ENCODE measurements around the gene TMCO5A.
"Not testable (repeated sequence)": the region's sequence is repeated elsewhere in the genome, so short reads cannot be mapped to it uniquely, and the experiment has no call there.

TMCO5A gene

GRCh38 chr15:37934340-37934739 lies at the start of gene TMCO5A:
TSS of gene TMCO5A (plus strand) at chr15:37934640. CDS start at chr15:37936324, 1,684 bp downstream.
- no peak for DNase-seq

GRCh38 chr15:37885651-37886050 lies 48.8 kb upstream of the TMCO5A start:
- DNase-seq, result no peak

GRCh38 chr15:37888356-37888755 lies 46.1 kb upstream of the TMCO5A start:
- DNase-seq, result no peak

- no peak for DNase-seq
These were observed 42.6 kb upstream of the TMCO5A start for GRCh38 chr15:37891766-37892368.

GRCh38 chr15:37893309-37893708 lies 41.1 kb upstream of the TMCO5A start:
- DNase-seq, result no peak

GRCh38 chr15:37898362-37898761 lies 36.1 kb upstream of the TMCO5A start:
- no peak for DNase-seq

- DNase-seq, result no peak
These were observed 33.9 kb upstream of the TMCO5A start for GRCh38 chr15:37900326-37901221.

GRCh38 chr15:37902126-37902525 lies 32.3 kb upstream of the TMCO5A start:
- DNase-seq, result no peak

- DNase-seq, result no peak
These were observed 30.4 kb upstream of the TMCO5A start for GRCh38 chr15:37903919-37904625.

- DNase-seq, result no peak
These were observed 27.3 kb upstream of the TMCO5A start for GRCh38 chr15:37907136-37907535.

- DNase-seq, result no peak
These were observed 12.7 kb upstream of the TMCO5A start for GRCh38 chr15:37921527-37922385.

- no peak for DNase-seq
These were observed 8.3 kb upstream of the TMCO5A start for GRCh38 chr15:37926136-37926535.

- DNase-seq, result no peak
These were observed 5.2 kb upstream of the TMCO5A start for GRCh38 chr15:37929238-37929637.

- DNase-seq, result no peak
These were observed 3.1 kb upstream of the TMCO5A start for GRCh38 chr15:37931321-37931720.

- no peak for DNase-seq
These were observed 2.6 kb upstream of the TMCO5A start for GRCh38 chr15:37931868-37932267.

- DNase-seq, result no peak
These were observed 1.9 kb upstream of the TMCO5A start for GRCh38 chr15:37932549-37932948.

GRCh38 chr15:37933666-37934065 lies 774 bp upstream of the TMCO5A start:
- no peak for DNase-seq

GRCh38 chr15:37940876-37941275 lies 6.4 kb downstream of the TMCO5A start:
- no peak for DNase-seq

- DNase-seq, result no peak
These were observed 7.3 kb downstream of the TMCO5A start for GRCh38 chr15:37941779-37942178.

GRCh38 chr15:37951999-37952398 lies 17.6 kb downstream of the TMCO5A start:
- no peak for DNase-seq

- DNase-seq, result not testable (repeated sequence)
These were observed 26.3 kb downstream of the TMCO5A start for GRCh38 chr15:37960742-37961141.

- no peak for DNase-seq
These were observed 33.3 kb downstream of the TMCO5A start for GRCh38 chr15:37967788-37968187.

GRCh38 chr15:37973856-37974255 lies 39.4 kb downstream of the TMCO5A start:
- no peak for DNase-seq

Data from T1000 (cell line).